HCT116 (cell line): Measurements from ENCODE around the gene SLC40A1. TPM values are rescaled to one million over a fixed set of nuclear protein-coding genes. Genes with fewer than 3 reads are reported as not detected.

Experiments used
- ATAC-seq: fragments of 200-7000 bp; cut with Tn5 transposase; 2 replicates; pipeline ENCODE4 v1.9.1; 2020; ENCODE audit warnings: mild to moderate bottlenecking, moderate library complexity
- BruUV-seq: library from RNA; stranded (reverse); fragments of 400-500 nt; replicated peaks from 2 replicates; lab custom pipeline; 2021; lab: Mats Ljungman, UMichigan
- CTCF ChIA-PET: fragments of 300-600 bp; sonication (Branson Sonifier 250); formaldehyde crosslinking; loops from one replicate; lab custom pipeline; 2021; ENCODE audit warnings: antibody characterized with exemption; lab: Charles Lee
- POLR2A ChIA-PET: fragments of 300-600, 350-600 bp; sonication (Branson Sonifier 250); formaldehyde crosslinking; loops from one replicate; lab custom pipeline; 2021; ENCODE audit warnings: antibody characterized with exemption; lab: Charles Lee
- RAD21 ChIA-PET, 2 experiments: fragments of 300-600 bp; sonication (Branson Sonifier 250); formaldehyde crosslinking; loops; one replicate each; lab custom pipeline; 2023; ENCODE audit warnings: low total read pairs in 2 of 2; ENCODE audit not compliant: uncharacterized antibody in 2 of 2, unreplicated experiment in 2 of 2, low non-redundant PET in 1 of 2; lab: Charles Lee
- DNase-seq: peaks from one replicate; pipeline ENCODE4 v3.0.0-alpha.2; 2010; ENCODE audit warnings: low read depth, low spot score
- H2AFZ ChIP-seq: fragments of 200-600 bp; shearing (Covaris generic), sonication (generic); 2 replicates; pipeline ENCODE4 v1.6.1; 2017; ENCODE audit warnings: low read depth, mixed run types, mixed read lengths, antibody characterized with exemption, low read length; ENCODE audit not compliant: poor library complexity, severe bottlenecking
- H3K27ac ChIP-seq: 2 replicates; pipeline ENCODE4 v1.5.1; 2012; ENCODE audit warnings: low read depth, low read length
- H3K27me3 ChIP-seq: fragments of 200-600 bp; sonication (generic); 2 replicates; pipeline ENCODE4 v1.6.1; 2016; ENCODE audit warnings: mixed run types, low read length, mixed read lengths; ENCODE audit not compliant: insufficient read depth
- H3K36me3 ChIP-seq, 2 experiments: fragments of 200-500 bp in 1 of 2; fragments of 200-600 bp in 1 of 2; sonication (Bioruptor generic) in 1 of 2; sonication (generic) in 1 of 2; 2 replicates each; pipeline versions ENCODE4 v1.5.1 to v1.6.1; 2014 to 2016; ENCODE audit warnings: low read length in 2 of 2, inconsistent platforms in 1 of 2, mixed read lengths in 1 of 2, mixed run types in 1 of 2; ENCODE audit not compliant: insufficient read depth in 2 of 2, control insufficient read depth in 1 of 2
- H3K4me1 ChIP-seq, 2 experiments: fragments of 200-600 bp in 1 of 2; sonication (generic) in 1 of 2; 2 replicates each; pipeline versions ENCODE4 v1.5.1 to v1.6.1; 2012 to 2017; ENCODE audit warnings: low read length in 2 of 2, inconsistent platforms in 1 of 2, mild to moderate bottlenecking in 1 of 2, mixed read lengths in 1 of 2, mixed run types in 1 of 2, moderate library complexity in 1 of 2; ENCODE audit not compliant: insufficient read depth in 2 of 2, control insufficient read depth in 1 of 2
- H3K4me2 ChIP-seq: fragments of 200-600 bp; sonication (generic); 2 replicates; pipeline ENCODE4 v1.6.1; 2017; ENCODE audit warnings: mixed run types, low read length, mixed read lengths
- H3K4me3 ChIP-seq, 2 experiments: fragments of 200-600 bp in 1 of 2; sonication (generic) in 1 of 2; replicated peaks in 1 of 2; 2 replicates each; pipeline ENCODE4 v1.5.1; 2011 to 2016; ENCODE audit warnings: low read length in 2 of 2, control low read depth in 1 of 2, low read depth in 1 of 2, mild to moderate bottlenecking in 1 of 2, mixed read lengths in 1 of 2, mixed run types in 1 of 2
- H3K79me2 ChIP-seq: fragments of 200-600 bp; sonication (generic); 2 replicates; pipeline ENCODE4 v1.6.1; 2017; ENCODE audit warnings: mild to moderate bottlenecking, mixed run types, low read length, moderate library complexity, mixed read lengths; ENCODE audit not compliant: insufficient read depth
- H3K9ac ChIP-seq: fragments of 200-600 bp; sonication (generic); 2 replicates; pipeline ENCODE4 v1.6.1; 2016; ENCODE audit warnings: low read length, mixed read lengths
- H3K9me2 ChIP-seq: fragments of 200-600 bp; sonication (generic), shearing (Covaris generic); 2 replicates; pipeline ENCODE4 v1.6.1; 2017; ENCODE audit warnings: mixed run types, mild to moderate bottlenecking, moderate library complexity; ENCODE audit not compliant: insufficient read depth
- H3K9me3 ChIP-seq, 2 experiments: fragments of 200-500 bp in 1 of 2; fragments of 200-600 bp in 1 of 2; sonication (Bioruptor generic) in 1 of 2; sonication (generic) in 1 of 2; 2 replicates each; pipeline ENCODE4 v1.6.1; 2014 to 2017; ENCODE audit warnings: low read length in 2 of 2, mixed read lengths in 2 of 2, inconsistent platforms in 1 of 2, low read depth in 1 of 2, mild to moderate bottlenecking in 1 of 2, mixed run types in 1 of 2, moderate library complexity in 1 of 2; ENCODE audit not compliant: control insufficient read depth in 1 of 2, insufficient read depth in 1 of 2
- H4K20me1 ChIP-seq: fragments of 200-600 bp; sonication (generic), shearing (Covaris generic); 2 replicates; pipeline ENCODE4 v1.6.1; 2017; ENCODE audit warnings: mixed run types, mild to moderate bottlenecking, moderate library complexity; ENCODE audit not compliant: insufficient read depth
- CEBPB ChIP-seq: IDR thresholded peaks from 2 replicates; pipeline ENCODE4 v1.6.1; 2012; ENCODE audit warnings: low read depth
- EGR1 ChIP-seq: IDR thresholded peaks from 2 replicates; pipeline ENCODE4 v1.6.1; 2012; ENCODE audit warnings: low read depth
- EZH2 ChIP-seq: fragments of 200-600 bp; sonication (generic); IDR thresholded peaks from 2 replicates; pipeline ENCODE4 v1.6.1; 2017; ENCODE audit warnings: antibody characterized with exemption, mixed run types
- EZH2phosphoT487 ChIP-seq: fragments of 200-600 bp; IDR thresholded peaks from 2 replicates; pipeline ENCODE4 v1.6.1; 2018; ENCODE audit warnings: antibody characterized with exemption, borderline replicate concordance
- POLR2A ChIP-seq: IDR thresholded peaks from 2 replicates; pipeline ENCODE4 v1.7.0; 2011; ENCODE audit warnings: borderline replicate concordance; ENCODE audit not compliant: insufficient read depth, insufficient read length; ENCODE audit errors: extremely low read depth
- POLR2AphosphoS5 ChIP-seq: IDR thresholded peaks from 2 replicates; pipeline ENCODE4 v1.6.1; 2011; ENCODE audit warnings: mild to moderate bottlenecking, low read depth, low read length, moderate library complexity
- SIN3A ChIP-seq: IDR thresholded peaks from 2 replicates; pipeline ENCODE4 v1.6.1; 2012; ENCODE audit warnings: low read depth
- YY1 ChIP-seq: IDR thresholded peaks from 2 replicates; pipeline ENCODE4 v1.6.1; 2011; ENCODE audit warnings: low read length, low read depth, moderate library complexity, mild to moderate bottlenecking; ENCODE audit not compliant: insufficient replicate concordance; ENCODE audit errors: extremely low read depth
- ZNF274 ChIP-seq: fragments of 200-500 bp; sonication (Bioruptor generic); IDR thresholded peaks from 2 replicates; pipeline ENCODE4 v1.6.1; 2014; ENCODE audit warnings: mild to moderate bottlenecking, low read depth, low read length, inconsistent platforms
- intact Hi-C: fragments of 100-400 bp; cut with micrococcal nuclease; formaldehyde crosslinking; loops from 2 replicates; pipeline ENCODE4 v1.10.0; 2022
- total RNA-seq: library from RNA; stranded (reverse); gene quantifications from one replicate; pipeline ENCODE4 v1.2.1, GENCODE V29; 2021; ENCODE audit not compliant: unreplicated experiment
- TF ChIP-seq, protein P1 (sequence below), 3 experiments: fragments of 200-600 bp in 1 of 3; sonication (generic) in 1 of 3; IDR thresholded peaks in 2 of 3; conservative IDR thresholded peaks in 1 of 3; 2 replicates each; pipeline ENCODE4 v1.5.1; 2012 to 2017; ENCODE audit warnings: low read depth in 2 of 3, low read length in 2 of 3, antibody characterized with exemption in 1 of 3, borderline replicate concordance in 1 of 3, control low read depth in 1 of 3, mild to moderate bottlenecking in 1 of 3, mixed read lengths in 1 of 3, mixed run types in 1 of 3, moderate library complexity in 1 of 3; ENCODE audit not compliant: insufficient read depth in 1 of 3
- TF ChIP-seq, protein P2 (sequence below): IDR thresholded peaks from 2 replicates; pipeline ENCODE4 v1.6.1; 2012

Gene SLC40A1
- total RNA-seq, 1 experiment from 2014 or later: 1.5 TPM

GRCh38 chr2:189587780-189588179 lies 7.2 kb upstream of the SLC40A1 start:
- Histone ChIP-seq H3K27me3 (no peaks in the 10 kb centered on the region), H2AFZ (no peak overlapping the region), H3K9me3 (no peaks in the 10 kb centered on the region), H3K9me2 (no peaks in the 10 kb centered on the region), H3K4me3 (no peak overlapping the region), H3K9ac (no peak overlapping the region), H3K27ac (no peak overlapping the region), H3K4me1 (no peaks in the 10 kb centered on the region), H3K79me2 (no peaks in the 10 kb centered on the region), H4K20me1 (no peaks in the 10 kb centered on the region), H3K4me2 (no peak overlapping the region), H3K36me3 (no peaks in the 10 kb centered on the region)
- no peak for DNase-seq
- TF ChIP-seq ZNF274 (no peak), EZH2 (no peak)
- TF ChIP-seq, protein P1, sequence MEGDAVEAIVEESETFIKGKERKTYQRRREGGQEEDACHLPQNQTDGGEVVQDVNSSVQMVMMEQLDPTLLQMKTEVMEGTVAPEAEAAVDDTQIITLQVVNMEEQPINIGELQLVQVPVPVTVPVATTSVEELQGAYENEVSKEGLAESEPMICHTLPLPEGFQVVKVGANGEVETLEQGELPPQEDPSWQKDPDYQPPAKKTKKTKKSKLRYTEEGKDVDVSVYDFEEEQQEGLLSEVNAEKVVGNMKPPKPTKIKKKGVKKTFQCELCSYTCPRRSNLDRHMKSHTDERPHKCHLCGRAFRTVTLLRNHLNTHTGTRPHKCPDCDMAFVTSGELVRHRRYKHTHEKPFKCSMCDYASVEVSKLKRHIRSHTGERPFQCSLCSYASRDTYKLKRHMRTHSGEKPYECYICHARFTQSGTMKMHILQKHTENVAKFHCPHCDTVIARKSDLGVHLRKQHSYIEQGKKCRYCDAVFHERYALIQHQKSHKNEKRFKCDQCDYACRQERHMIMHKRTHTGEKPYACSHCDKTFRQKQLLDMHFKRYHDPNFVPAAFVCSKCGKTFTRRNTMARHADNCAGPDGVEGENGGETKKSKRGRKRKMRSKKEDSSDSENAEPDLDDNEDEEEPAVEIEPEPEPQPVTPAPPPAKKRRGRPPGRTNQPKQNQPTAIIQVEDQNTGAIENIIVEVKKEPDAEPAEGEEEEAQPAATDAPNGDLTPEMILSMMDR (IDR thresholded peaks at IDR 0.05 in 2 of 3, conservative IDR thresholded peaks at IDR 0.05 in 1 of 3; ENCODE audit: borderline replicate concordance in 1 of 3, insufficient read depth in 1 of 3, low read depth in 2 of 3, low read length in 2 of 3): no peak
- TF ChIP-seq, protein P2, sequence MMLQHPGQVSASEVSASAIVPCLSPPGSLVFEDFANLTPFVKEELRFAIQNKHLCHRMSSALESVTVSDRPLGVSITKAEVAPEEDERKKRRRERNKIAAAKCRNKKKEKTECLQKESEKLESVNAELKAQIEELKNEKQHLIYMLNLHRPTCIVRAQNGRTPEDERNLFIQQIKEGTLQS: no peak
- no peak for ATAC-seq
- BruUV-seq: no TSS peak
- RAD21 ChIA-PET: no interaction called here
- POLR2A ChIA-PET: no interaction called here
- CTCF ChIA-PET: no interaction called here
- intact Hi-C loops: no loop called here

DNA sequence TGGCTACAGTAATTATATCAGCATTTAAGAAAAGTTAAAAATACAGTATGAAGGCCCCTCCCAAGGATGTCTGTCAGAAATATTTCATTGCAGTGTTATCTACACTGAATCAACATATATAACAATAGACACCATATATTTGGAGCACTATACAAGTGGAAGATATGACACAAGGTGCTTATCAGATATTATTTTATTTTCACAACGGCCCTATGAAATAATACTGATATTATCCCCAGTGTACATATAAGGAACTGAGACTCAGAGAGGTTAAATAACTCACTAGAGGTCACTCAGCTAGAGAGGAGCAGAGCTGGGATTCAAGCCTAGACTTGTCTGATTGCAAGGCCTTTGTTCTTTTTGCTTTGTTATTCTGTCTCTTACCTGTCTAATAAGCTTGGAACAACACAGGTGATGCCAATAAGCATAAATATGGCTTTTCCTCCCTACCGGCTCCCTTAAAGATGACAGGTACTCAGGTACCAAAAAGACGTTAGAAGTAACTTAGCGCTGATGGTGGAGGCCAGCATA lies 4.7 kb upstream of the SLC40A1 start:
- Histone ChIP-seq H3K27me3 (no peaks in the 10 kb centered on the region), H3K9me2 (no peaks in the 10 kb centered on the region), H2AFZ (no peak overlapping the region), H3K36me3 (no peaks in the 10 kb centered on the region), H3K4me3 (no peak overlapping the region), H3K79me2 (no peaks in the 10 kb centered on the region), H3K9ac (no peak overlapping the region), H3K27ac (no peak overlapping the region), H3K9me3 (no peaks in the 10 kb centered on the region), H4K20me1 (no peaks in the 10 kb centered on the region), H3K4me2 (no peak overlapping the region), H3K4me1 (peaks cover 0 to 1% of the 10 kb centered on the region in 2 experiments; a peak in 1 of 4 replicates)
- ATAC-seq (no peak), DNase-seq (no peak)
- TF ChIP-seq ZNF274: no peak
- no peak for TF ChIP-seq EGR1
- no peak for TF ChIP-seq YY1
- no peak for TF ChIP-seq POLR2A
- TF ChIP-seq EZH2: no peak
- TF ChIP-seq CEBPB: no peak
- no peak for TF ChIP-seq SIN3A
- no peak for TF ChIP-seq EZH2phosphoT487
- no peak for TF ChIP-seq POLR2AphosphoS5
- CTCF ChIA-PET: no interaction called here
- intact Hi-C loops: no loop called here
- RAD21 ChIA-PET: no interaction called here
- POLR2A ChIA-PET: no interaction called here
- BruUV-seq: no TSS peak
